Measurements from ENCODE around the gene REELD1.

The REELD1 gene

DNA sequence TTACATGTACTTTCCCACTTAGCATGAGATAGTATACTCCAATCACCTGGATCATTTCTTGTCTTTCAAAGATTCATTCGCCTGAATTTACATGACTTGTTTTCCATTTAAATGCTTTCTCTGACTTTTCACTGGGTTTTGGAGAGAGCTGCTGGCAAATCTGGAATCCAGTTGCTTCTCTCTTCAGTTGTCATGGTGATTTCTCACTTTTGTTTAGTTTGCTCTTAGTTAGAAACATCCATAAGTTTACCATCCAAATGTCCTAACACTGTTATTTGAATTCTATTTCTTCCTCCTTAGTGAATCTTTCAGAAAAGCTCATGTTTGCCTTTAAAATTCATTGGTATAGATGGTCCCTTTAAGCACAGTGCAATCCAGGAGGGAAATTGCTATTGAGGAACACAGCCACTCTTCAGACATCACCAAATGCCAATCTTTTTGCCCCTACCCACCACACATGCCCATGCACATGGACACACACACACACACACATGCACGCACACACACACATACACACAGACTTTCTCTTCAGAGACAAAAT lies 51.7 kb downstream of the REELD1 start:
- no peak for DNase-seq (ENCODE audit: low read depth in 1 of 2, low spot score in 1 of 2)

DNA sequence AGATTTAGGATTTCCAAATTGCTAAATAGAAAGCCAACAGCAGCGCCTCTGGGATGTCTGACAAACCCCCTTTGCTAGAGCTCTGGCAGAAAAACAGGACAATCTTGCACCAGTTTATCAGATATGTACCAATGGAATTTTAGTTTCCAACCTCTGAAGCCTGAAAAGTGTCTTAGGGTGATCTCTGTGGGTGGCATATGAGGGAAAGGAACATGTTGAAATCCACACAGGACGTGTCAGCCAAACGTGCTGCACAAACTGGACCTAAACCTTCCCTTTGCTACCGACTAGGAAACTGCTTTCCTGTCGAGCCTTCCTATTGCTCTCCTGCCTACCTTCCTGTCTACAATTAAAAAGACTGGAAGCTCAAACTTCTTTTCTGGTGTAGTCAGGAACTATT lies 53.5 kb downstream of the REELD1 start:
- no peak for DNase-seq (ENCODE audit: low read depth in 1 of 2, low spot score in 1 of 2)

DNA sequence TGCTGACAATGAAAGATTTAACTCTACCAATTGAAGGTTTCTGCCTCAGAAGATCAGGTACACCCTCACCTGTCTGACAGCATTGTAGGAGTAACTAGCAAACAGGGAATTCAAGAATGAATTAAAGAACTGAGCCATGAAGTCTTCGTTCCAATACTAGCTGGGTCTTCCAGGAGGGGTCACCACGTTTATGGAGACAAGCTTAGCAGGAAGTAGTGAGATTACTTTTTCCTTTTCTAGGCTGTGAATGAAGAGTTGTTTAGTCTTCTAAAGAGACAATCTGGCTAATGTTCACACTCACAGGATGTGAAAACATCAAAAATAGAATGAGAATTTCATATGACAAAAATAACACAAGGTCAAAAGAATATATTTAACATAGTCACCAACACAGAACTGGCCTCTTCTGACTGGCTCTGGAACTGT lies 54.9 kb downstream of the REELD1 start:
- no peak for DNase-seq (ENCODE audit: low read depth in 1 of 2, low spot score in 1 of 2)

DNA sequence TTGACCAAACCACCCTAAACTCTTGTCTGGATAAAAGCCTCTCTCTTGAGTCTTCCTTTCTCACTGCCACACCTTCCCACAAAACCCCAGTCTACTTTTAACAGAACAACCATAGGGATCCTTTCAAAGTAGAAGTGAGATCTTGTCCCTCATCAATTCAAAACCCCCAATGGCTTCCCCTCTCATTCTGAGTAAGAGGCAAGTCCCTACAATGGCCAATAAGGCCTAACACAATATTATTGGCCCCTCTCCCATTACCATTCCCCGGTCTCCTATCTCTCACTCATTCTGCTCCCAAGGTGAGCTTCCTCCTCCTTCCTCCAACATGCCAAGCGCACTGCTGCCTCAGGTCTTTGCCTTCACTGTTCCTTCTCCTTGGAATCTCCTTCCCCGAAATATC lies 57.1 kb downstream of the REELD1 start:
- DNase-seq (ENCODE audit: low read depth in 1 of 2, low spot score in 1 of 2), result no peak

DNA sequence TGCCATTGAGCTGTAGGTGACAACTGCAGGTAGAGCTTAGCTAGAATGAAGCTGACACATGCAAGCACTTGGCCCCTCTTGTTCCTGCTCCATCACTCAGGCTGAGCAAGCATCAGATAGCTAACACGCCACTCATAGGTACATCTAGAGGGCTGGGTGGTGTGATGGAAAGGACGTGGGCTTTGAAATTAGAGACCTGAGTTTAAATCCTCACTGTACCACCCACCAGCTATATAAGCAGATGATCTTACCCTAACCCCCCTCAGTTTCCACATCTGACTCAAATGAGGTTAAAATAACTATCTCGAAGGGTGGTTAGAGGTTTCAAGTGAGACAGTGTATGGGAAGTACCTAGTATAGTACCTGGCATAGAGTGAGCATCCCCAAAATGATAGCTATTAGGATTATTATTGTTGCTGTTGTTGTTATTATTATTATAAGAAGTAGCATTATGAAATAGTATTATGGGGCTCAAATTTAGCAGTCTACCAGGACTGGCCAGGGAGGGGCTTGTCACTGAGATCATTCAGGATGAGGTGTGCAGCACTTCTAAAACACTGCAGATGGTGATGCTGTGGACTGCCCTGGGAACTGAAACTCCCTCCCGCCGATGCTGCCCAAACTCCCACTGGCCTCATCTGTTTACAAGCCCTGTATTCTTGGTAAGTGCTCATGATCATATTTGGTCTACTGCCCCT lies 59.0 kb downstream of the REELD1 start:
- no peak for DNase-seq (ENCODE audit: low read depth in 1 of 2, low spot score in 1 of 2)

DNA sequence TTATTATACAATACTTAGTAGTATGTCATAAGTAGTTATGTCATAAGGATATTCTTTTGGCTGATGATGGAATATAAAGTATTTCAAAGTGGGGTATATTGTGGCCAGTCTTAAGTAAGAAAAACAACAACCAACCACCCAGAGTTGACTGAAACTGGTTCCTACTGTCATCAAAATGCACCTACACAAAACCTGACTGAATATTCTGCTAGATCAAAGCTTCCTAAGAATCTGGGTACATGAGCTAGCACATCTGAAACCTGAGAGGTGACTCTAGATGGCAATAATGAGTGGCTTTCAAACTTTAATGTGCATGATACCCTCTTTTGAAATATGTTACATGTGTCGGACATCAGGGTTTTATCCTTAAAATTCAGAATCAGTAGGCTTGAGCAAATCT lies 60.4 kb downstream of the REELD1 start:
- no peak for DNase-seq (ENCODE audit: low read depth in 1 of 2, low spot score in 1 of 2)

DNA sequence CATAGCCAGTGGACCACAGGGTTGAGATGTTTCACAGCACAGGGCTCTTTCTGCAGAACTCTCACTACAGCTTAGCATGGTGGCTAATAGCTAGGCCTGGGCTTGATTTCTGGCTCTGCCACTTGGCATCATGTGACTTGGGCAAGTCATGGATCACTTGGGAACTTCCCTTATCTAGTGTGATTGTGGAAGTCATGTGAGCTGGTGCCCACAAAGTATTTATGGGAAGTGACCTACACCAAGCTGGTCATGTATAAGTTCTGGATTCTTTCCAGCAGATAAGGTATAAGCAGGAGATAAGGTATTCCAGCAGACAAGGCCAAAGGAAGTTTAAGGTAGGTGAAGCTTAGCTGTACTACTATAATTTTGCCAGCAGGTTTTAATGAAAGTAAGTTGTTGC lies 61.0 kb downstream of the REELD1 start:
- DNase-seq (ENCODE audit: low read depth in 1 of 2, low spot score in 1 of 2), result no peak

DNA sequence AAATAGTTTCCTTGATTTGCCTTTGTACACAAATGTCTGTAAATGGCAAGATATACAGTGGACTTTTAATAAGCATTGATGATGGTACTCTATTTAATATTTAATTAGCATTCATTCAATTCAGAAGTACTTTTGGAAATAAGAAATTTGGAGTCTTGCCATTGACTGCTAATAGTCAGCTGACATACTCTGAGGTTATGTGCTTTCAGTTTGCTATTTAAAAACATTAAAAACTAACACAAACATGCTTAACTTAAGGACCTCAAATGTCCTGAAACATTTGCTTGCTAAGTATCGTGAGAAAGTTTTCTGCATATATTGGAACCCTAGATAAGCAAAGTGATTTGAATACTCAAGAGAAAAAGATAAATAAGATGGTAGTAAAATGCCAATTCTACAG lies 64.6 kb downstream of the REELD1 start:
- no peak for DNase-seq (ENCODE audit: low read depth in 1 of 2, low spot score in 1 of 2)

All from activated T-helper 1 cell treated with anti-CD3 and anti-CD28 coated beads, Interleukin-2, amount 50 U/mL, for 16 hours (primary cell).